IPS-NIHi11 (cell line): ENCODE results near the gene KRT36.

Source experiments
- DNase-seq: peaks from one replicate; pipeline ENCODE4 v3.0.0; 2012; ENCODE audit warnings: mixed read lengths, low spot score

Gene KRT36

DNA sequence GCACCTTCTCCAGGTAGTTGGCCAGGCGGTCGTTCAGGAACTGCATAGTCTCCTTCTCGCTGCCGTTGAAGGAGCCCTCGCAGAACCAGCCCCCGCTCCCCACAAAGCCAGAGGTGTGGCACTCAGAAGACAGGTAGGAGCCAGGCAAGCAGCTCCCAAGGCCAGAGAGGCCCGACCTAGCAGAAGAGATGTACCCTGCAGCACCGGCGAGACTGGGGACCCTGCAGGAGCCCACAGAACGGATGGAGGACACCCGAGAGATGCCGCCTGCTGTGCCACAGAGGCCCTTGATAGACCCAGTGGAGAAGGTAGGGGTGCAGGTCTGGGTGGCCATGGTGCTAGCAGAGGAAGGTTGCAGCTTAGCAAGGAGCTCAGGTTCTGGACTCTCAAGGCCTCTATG, at the start of gene KRT36:
TSS of gene KRT36 (minus strand) at position 380 of the 400 bp plus-strand sequence. CDS start at position 334, 46 bp downstream.
- no peak for DNase-seq

DNA sequence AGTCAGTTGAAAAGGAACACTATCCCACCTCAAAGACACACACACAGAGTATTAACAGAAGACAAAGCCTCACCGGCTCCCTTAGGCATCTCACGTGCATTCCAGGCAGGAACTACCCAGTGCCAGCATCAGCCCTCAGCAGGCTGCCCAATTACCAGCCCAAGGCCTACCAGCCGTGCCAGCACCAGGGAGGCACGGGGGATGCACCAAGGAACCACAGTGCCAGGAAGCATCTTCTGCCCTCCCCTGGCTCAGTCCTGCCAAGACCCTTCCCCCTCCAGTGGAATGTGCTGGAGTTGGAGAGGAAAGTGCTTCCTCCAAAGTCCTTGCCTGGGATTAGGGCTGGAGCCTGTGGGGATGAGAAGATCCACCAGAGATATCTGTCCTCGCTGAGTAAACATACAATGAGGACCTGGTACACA, 49.4 kb upstream of the KRT36 start:
- DNase-seq: no peak

DNA sequence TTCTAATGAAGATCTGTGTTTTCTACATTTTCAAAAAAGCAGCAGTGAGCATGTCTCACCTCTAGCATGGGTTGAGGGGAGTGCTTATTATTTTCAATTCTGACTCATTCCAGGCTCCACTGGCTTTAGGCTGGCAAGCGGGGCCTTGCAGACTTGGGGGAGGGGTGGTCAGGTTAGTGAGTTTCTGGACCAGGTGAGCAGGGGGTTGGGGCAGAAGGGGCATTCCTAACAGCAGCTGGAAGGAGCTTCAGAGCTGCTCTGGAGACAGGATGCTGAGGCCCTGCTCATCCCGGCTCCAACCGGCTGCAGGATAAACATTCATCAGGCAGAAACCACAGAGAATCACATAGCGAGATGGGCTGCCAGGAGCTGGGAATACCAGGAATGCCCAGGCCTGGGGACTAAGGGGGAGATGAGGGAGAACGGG, 48.9 kb upstream of the KRT36 start:
- no peak for DNase-seq

DNA sequence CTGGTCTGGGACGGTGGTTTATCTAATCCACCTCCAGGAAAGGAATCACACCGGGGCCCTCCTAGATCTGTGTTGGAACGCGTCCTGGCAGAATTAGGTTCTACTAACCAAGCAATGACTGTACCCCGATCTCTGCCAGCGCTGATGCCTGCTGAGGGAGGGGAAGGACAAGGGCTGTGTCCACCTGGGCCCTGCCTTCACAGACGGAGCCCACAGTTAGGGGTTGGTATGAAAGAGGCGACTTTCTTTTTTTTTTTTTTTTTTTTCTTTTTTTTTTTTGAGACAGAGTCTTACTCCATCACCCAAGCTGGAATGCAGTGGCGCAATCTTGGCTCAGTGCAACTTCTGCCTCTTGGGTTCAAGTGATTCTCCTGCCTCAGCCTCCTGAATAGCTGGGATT, 48.3 kb upstream of the KRT36 start:
- DNase-seq: no peak

DNA sequence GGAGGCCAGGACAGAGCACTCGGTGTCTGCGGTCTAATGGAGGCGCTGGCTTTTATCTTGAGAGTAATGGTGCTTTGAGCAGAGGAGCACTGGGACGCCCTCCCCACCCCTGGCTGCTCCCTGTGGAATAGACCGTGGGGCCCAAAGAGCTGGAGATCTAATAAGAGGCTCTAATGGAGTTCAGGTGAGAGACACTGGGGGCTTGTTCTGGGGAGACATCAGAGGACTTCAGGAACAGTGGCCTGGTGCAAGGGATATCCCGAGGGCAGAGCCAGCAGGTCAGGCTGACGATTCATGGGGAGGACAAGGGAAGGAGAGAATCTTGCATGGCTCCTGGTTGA, 47.9 kb upstream of the KRT36 start:
- no peak for DNase-seq

DNA sequence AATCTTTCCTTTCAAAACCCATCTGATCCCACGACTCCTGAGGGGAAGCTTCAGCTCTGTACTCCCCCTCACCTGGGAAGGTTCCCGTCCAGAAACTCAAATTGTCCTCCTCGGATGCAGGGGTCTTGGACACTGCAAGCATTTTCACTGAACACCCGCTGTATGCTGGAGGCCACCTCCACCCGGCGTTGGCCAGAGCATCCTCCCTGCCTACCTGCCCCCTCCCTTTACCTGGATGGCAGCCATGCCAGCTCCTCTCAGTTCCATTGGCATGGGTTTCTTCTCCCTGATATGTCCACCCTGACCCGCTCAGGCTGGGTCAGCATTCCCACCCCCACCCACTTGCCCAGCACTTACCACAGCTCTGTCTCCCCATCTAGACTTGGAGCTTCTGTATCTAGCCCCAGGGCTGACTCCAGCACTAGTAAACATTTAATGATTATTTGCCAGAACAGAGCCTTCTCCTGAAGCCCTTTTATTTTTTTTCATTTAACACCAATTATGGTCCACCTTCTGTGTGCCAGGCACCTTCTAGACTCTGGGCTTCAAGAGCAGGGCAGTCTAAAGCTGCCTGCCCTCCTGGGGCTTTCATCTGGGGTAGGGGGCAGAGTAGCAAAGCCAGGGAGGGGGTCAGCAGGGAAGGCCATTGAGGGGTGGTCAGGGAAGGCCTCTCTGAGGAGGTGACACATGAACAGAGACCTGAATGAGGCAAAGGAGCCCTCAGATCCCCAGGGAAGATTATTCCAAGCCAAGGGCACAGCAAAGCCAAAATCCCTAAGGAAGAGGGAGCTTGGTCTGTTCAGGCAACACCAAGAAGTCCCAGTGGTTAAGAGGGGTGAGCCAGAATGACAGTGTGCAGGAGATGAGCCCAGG, 47.3 kb upstream of the KRT36 start:
- DNase-seq: no peak

DNA sequence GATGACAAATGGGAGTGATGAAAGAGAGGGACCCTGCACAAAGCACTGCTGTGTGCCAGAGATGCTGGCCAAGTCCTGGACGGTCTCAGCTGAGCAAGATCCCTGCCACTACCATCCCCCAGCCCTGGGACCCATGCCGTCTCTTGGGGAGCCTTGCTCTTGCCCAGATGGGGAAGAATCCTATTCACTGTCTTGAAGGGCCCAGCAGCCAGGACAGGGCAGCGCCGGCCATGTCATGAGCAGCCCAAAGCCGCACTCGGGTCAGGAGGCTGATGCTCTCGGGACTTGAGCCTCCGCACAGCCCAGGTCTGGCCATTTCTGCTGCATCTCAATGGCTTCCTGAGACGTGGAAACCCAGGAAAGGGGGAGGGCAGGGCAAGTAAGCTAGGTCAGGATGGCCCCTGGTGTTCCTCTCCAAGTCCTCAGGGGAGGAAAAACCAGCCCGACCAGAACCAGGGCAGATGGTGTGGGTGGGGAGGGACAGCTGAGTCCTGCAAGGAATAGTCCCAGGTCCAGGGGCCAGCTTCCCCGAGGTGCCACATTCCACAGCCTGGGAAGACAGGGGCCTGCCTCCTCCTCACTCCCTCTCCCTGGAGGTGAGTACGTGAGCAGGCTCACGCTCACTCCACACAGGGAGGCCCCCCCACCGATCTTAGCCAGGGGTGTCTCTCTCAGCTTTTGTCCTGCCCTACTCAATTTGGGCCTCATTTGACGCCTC, 46.2 kb upstream of the KRT36 start:
- DNase-seq: no peak

DNA sequence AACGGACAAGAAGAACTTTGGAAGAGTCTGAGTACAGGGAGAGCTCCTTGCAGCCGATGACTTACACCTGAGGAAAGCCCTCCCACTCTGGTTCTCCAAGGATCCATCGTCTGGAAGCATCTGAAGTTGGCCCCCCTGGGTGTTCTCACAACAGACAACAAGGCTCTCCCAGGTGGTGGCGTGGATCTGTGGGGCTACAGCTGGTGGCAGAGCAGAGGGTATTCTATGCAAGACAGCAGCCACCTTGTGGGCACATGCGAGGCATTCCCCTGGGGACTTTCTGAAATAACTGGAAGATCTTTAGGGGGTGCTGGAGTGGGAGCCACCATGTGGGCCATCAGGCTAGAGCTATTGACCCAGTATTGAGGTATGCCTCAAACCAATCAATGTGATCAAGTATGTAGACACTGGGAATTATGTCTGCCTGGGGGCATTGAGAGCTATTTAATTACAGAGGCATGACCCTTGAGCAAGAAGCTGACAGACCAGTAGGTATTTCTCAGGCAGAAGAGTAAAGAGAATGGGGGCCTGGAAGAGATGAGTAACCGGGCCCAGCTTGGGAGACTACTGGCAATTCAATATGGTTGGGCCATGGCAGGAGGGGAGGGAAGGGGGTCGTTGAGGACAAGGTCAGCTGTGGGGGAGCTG, 45.3 kb upstream of the KRT36 start:
- no peak for DNase-seq

DNA sequence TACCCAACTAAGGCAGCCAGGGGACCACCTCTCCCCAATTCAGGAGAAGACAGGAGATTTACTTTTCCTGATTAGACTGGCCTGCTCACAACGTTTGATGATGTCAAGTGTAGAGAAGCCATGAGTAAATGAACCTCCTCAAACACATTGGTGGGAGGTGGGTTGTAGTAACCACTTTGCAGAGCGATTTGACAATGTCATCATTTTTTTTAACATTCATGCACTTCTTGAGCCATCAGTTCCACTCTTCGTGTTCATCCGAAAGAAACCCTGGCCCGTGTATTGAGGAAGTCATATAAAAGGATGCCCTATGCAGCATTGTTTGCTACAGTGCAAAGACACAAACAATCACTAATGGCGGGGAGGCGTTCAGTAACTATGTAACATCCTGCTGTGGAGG, 43.9 kb upstream of the KRT36 start:
- DNase-seq: no peak

DNA sequence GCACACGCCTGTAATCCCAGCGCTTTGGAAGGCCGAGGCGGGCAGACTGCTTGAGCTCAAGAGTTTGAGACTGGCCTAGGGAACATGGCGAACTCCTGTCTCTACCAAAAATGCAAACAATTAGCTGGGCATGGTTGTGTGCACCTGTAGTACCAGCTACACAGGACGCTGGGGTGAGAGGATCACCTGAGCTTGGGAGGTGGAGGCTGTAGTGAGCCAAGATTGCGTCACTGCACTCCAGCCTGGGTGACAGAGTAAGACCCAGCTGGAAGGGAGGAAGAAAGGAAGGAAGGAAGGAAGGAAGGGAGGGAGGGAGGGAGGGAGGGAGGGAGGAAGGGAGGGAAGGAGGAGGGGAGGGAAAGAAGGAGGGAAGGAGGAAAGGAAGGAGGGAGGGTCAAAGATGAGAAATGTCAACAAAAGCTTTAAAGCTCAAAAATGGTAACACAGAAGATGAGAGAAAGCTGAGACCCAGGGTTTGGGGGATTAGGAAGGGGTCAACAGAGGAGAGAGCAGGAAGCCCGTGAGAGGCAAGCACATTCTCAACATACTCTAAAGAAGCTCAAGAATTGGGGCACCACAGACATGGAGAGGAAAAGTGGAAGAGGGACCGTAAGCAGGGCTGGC, 43.3 kb upstream of the KRT36 start:
- DNase-seq: no peak

DNA sequence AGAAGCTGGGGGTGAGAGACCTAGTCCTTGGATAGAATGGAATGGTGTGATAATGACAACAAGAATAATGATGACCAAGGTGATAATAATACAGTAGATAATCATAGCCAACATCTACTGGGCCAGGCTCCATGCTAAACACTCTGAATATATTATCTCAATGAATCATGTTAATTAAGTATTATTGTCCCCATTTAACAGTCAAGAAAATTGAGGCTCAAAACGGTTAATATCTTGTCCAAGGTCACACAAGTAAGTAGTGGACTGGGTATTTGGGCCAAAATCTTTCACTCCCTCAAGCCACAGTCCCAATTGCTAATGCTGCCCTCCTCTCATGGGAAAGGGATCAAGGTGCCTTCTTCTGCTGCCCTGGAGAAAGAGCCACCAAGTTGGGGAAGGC, 42.3 kb upstream of the KRT36 start:
- DNase-seq: no peak

DNA sequence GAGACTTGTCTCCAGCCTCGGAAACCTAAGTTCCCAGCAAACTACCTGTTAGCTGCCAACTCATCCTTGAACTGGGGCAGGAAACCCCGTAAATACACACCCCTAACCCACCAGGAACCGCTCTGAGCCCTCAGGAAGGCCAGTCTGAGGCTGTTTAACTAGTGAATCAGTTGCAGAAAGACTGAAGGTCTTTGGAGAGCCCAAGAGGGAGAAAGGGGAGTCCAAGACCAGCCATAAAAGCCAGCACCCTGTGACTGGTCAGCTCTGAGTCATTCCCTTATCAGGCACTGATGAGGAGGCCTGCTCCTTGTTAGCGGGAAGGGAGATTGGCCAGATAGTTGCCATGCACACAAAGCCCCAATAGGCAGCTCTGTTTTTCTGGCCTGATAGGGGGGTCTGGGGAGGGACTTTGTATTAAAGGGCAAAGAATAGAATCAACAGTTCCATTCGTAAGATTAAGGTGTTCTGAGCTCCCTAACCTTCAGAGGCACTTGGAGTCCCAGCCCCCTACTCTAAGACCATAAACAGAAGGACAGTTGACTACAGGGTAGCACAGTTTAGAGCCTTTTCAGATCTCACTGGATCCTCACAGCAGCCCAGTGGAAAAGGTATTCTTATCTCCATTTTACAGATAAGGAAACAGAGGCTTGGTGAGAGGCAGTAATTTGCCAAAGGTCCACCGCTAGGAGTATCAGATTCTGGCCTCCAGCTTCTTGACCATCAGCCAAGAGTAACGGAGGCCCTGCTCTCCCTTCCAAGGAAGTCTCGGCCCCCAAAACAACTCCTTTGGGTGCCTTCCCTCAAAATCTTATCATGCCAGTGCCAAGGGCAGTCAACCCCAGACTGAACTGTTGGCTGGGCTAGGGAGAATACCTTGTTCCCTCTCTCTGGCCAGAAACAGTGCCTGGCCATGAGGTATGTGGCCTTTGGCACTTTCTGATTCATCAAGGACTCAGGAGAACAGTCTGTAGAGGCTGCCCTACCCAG, 40.6 kb upstream of the KRT36 start:
- no peak for DNase-seq

DNA sequence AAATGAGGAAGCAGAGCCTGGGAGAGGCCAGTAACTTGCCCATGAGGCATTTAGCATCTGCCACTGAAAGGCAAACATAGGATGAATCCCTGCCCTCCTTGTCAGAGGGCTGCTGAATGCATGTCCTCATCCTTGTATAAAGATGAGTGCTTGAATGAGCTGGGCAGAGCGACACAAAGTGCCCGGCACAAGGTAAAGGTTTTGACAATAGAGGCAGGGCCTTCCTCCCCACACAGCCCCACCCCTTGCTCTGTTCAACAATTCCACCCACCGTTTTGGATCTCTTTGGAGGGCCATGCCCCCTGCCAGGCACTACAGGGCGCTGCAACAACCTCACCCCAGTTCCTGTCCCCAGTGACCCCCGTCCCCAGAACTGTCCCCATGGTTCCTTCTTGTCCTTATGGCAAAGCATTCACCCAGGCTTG, 39.8 kb upstream of the KRT36 start:
- DNase-seq: no peak

DNA sequence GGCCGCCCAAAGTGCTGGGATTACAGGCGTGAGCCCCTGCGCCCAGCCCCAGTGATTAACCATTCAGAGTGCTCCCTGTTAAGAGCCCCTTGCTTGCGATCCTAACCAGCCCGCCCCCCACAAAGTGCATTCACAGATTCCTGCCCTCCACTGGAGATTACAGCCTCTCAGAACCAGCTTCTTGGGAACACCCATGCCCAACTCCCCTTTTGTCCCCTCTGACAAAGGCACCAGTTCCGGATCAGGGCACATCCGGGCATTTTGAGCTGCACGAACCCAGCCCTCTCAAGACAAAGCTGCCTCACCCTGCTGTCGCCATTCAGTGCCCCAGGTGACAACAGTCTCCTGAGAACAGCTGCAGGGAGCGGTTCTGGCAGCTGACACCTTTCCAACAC, 39.2 kb upstream of the KRT36 start:
- no peak for DNase-seq

DNA sequence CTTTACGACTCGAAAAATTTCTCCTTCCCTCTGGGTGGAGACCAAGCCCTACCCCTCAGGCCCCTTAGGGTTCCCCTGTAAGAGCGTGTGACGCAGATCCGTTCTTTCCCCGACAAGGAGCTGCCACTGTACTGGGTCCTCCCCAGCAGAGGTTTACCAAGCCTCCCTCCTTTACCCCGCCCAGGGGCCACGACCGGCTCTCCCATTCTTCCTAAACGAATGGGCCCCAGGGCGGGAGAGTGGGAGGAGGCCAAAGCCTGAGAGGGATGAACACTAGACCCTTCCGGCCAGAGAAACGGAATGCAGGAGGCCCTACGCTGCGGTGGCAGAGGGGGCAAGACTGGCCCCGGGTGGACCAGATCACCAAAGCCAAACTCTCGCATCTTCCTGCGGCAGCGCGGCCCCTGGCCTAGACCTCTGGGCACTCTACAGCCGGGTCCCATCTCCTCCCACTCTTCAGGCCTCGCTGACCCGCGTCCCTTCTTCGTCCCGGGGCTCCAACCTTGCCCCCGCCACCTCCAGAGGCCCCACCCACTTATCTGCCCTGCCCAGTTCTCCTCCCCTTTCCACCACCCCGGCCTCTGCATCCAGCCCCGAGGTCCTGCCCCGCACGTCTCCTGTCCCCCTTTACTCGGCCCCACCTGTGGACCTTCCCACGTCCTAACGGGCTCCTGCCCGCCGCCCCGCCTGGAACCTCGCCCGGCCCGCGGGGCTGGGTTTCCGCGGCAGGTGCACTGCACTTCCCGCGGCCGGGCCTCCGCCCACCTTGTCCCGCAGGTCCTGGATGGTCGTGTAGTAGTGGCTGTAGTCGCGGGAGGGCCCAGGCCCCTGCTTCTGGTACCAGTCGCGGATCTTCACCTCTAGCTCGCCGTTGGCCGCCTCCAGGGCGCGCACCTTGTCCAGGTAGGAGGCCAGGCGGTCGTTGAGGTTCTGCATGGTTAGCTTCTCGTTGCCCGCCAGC, 37.6 kb upstream of the KRT36 start:
- DNase-seq: peak; percentile 60

DNA sequence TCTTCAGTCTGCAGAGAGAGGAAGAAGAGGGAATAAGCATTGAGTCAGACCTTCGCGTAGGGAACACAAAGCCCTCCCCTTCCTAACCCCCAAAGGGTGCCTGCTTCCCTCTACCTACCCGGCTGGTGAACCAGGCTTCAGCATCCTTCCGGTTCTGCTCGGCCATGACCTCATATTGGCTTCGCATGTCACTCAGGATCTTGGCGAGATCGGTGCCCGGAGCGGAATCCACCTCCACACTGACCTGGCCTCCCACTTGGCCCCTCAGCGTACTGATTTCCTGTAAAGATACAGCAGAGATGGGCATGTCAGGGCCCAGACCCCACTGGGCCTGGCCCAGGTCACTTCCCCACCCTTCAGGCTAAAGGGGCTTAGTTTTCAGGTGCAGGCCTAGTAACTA, 34.6 kb upstream of the KRT36 start:
- DNase-seq: no peak

DNA sequence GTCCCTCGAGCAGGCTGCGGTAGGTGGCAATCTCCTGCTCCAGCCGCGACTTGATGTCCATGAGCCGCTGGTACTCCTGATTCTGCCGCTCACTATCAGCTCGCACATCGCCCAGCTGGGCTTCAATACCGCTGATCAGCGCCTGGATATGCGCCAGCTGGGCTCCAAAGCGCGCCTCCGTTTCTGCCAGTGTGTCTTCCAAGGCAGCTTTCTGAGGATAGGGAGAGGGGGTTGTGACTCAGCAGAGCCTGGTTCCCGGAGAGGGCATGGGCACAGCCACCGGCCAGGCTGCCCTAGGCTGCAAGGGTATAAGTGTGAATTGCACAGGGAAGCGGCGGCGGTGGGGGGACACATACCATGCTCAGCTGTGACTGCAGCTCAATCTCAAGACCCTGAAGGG, 34.1 kb upstream of the KRT36 start:
- no peak for DNase-seq

DNA sequence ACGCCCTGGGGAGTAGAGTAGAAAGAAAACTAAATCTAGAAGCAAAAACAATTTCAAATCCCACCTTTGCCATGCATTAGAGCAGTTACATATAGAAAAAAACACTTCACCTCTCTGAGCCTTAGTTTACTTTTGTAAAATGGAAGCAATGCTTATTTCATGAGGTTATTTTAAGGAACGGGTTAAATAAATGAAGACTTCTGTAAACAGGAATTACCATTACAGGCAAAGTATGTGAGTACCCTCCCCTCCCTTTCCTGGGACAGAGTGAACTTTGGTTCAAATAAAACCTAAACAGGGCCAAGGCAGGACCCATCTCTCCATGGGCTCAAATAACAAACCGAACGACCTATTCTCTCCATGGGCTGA, 33.5 kb upstream of the KRT36 start:
- DNase-seq: no peak

DNA sequence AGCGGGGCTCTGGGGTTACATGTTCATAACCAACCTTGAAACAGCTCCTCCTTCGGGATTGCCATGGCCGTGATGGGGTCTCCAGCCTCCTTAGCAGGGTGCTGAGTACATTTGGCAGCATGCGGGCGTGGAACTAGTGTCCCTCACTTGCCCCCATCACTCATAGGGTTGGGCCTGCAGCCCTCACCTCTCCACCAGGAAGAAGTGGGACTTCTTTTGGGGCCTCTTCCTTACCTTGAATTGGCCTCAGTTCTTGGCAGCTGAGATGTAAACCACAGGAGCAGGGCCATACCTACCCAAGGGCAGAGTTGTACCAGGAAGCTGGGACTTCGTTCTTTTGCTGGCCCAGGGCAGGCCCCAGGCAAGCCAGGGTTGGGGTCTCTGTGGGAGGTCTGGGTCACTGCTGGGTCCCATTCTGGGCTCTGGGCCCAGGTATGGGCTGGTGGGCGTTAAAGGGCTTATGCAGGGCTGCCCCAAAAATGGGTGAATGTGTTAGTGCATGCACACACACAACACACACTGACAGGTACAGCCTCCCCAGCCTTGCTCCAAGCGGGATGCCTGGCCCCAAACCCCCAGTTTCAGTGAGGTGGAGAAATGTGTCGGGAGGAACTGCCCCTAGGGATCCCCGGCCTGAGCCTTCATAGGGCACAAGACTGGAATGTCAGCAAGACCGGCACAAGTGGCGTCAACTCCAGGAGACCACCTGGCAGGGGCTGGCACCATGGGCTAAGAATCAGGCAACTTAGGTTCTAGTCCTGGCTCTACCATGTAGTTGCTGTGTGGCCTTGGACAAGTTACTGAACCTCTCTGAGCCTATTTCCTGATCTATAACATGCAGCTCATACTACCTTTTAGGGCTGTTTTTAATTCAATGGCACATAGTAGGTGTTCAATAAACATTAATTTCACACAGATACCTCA, 32.9 kb upstream of the KRT36 start:
- no peak for DNase-seq
